K562 (cell line): ENCODE results near the gene MAD2L1. TPM values are rescaled to one million over a fixed set of nuclear protein-coding genes. Genes with fewer than 3 reads are reported as not detected.

ENCODE experiments used
- ATAC-seq: fragments of 200-7000 bp; cut with Tn5 transposase; 3 replicates; pipeline ENCODE4 v1.9.1; 2020; ENCODE audit warnings: moderate library complexity
- BruUV-seq: library from RNA; stranded (reverse); fragments of 400-500 nt; replicated peaks from 2 replicates; lab custom pipeline; 2021; lab: Mats Ljungman, UMichigan
- CTCF ChIA-PET: fragments of 300-600 bp; formaldehyde crosslinking; extraction: SDS; loops from one replicate; lab custom pipeline; 2021; ENCODE audit warnings: low intra/inter-chr PET ratio; lab: Yijun Ruan, JAX
- POLR2A ChIA-PET: fragments of 300-600, 350-650 bp; sonication (Branson Sonifier 250); formaldehyde crosslinking; extraction: SDS; loops from one replicate; lab custom pipeline; 2021; ENCODE audit warnings: antibody characterized with exemption, inconsistent platforms; lab: Yijun Ruan, JAX
- DNase-seq, 4 experiments: peaks; one replicate each; pipeline versions ENCODE4 v3.0.0 to v3.0.0-alpha.2; 2011 to 2018; ENCODE audit warnings: low spot score in 3 of 4, mixed read lengths in 3 of 4; ENCODE audit errors: extremely low read depth in 1 of 4
- FAIRE-seq: peaks from 2 replicates; lab custom pipeline; 2011; peaks lifted over from hg19 to GRCh38; lab: Jason Lieb, UNC
- H2AFZ ChIP-seq: 2 replicates; pipeline ENCODE4 v1.6.0; 2011; ENCODE audit warnings: low read depth, low read length, control low read depth, inconsistent platforms
- H3K27ac ChIP-seq: fragments of 200-600 bp; 3 replicates; pipeline ENCODE4 v1.8.0; 2011; ENCODE audit warnings: low read depth, mild to moderate bottlenecking, control low read depth, inconsistent platforms, low read length, moderate library complexity, mixed read lengths; ENCODE audit errors: extremely low read depth
- H3K27me3 ChIP-seq, 2 experiments: fragments of 300-600 bp in 1 of 2; 2 replicates in 1 of 2; 3 replicates in 1 of 2; pipeline versions ENCODE4 v1.6.0 to v1.8.0; 2011; ENCODE audit warnings: inconsistent platforms in 2 of 2, low read length in 2 of 2, mild to moderate bottlenecking in 1 of 2, mixed read lengths in 1 of 2, moderate library complexity in 1 of 2; ENCODE audit not compliant: control insufficient read depth in 2 of 2, insufficient read depth in 2 of 2
- H3K36me3 ChIP-seq: fragments of 300-600 bp; 3 replicates; pipeline ENCODE4 v1.8.0; 2011; ENCODE audit warnings: mild to moderate bottlenecking, low read length, inconsistent platforms; ENCODE audit not compliant: control insufficient read depth, insufficient read depth
- H3K4me1 ChIP-seq, 2 experiments: fragments of 200-600 bp in 1 of 2; replicated peaks in 1 of 2; 2 replicates in 1 of 2; 3 replicates in 1 of 2; pipeline versions ENCODE4 v1.5.1 to v1.8.0; 2011; ENCODE audit warnings: inconsistent platforms in 2 of 2, low read length in 2 of 2, mild to moderate bottlenecking in 1 of 2, mixed read lengths in 1 of 2, moderate library complexity in 1 of 2; ENCODE audit not compliant: control insufficient read depth in 2 of 2, insufficient read depth in 2 of 2
- H3K4me2 ChIP-seq: 2 replicates; pipeline ENCODE4 v1.6.1; 2011; ENCODE audit warnings: low read length, control low read depth, inconsistent platforms, mixed read lengths; ENCODE audit not compliant: insufficient read depth
- H3K4me3 ChIP-seq: fragments of 200-600 bp; sonication (generic), shearing (Covaris generic); 2 replicates; pipeline ENCODE4 v1.5.1; 2016; ENCODE audit warnings: control low read depth, inconsistent platforms
- H3K79me2 ChIP-seq: fragments of 200-600 bp; 3 replicates; pipeline ENCODE4 v1.8.0; 2011; ENCODE audit warnings: low read length, inconsistent platforms; ENCODE audit not compliant: control insufficient read depth, insufficient read depth
- H3K9ac ChIP-seq, 2 experiments: 2 replicates each; pipeline versions ENCODE4 v1.6.0 to v1.6.1; 2011; ENCODE audit warnings: low read depth in 2 of 2, low read length in 2 of 2, control low read depth in 1 of 2, inconsistent platforms in 1 of 2, mild to moderate bottlenecking in 1 of 2, mixed read lengths in 1 of 2; ENCODE audit not compliant: insufficient read depth in 1 of 2
- H3K9me1 ChIP-seq: one replicate; pipeline ENCODE4 v1.6.0; 2011; ENCODE audit warnings: inconsistent platforms, mild to moderate bottlenecking, low read length, moderate library complexity; ENCODE audit not compliant: control insufficient read depth, insufficient read depth
- H3K9me3 ChIP-seq: replicated peaks from 2 replicates; pipeline ENCODE4 v1.5.1; 2011; ENCODE audit warnings: low read depth, low read length, inconsistent platforms; ENCODE audit not compliant: control insufficient read depth, insufficient read depth
- H4K20me1 ChIP-seq: replicated peaks from 2 replicates; pipeline ENCODE4 v1.6.1; 2011; ENCODE audit warnings: low read length, inconsistent platforms, mixed read lengths; ENCODE audit not compliant: control insufficient read depth, insufficient read depth
- CBX2 ChIP-seq: fragments of 200-600 bp; sonication (generic); IDR thresholded peaks from one replicate; pipeline ENCODE4 v1.6.1; 2012; ENCODE audit warnings: mild to moderate bottlenecking, low read length, inconsistent platforms; ENCODE audit not compliant: insufficient read depth, poor library complexity, severe bottlenecking
- CBX8 ChIP-seq: fragments of 200-600 bp; sonication (generic); IDR thresholded peaks from 2 replicates; pipeline ENCODE4 v1.6.1; 2012; ENCODE audit warnings: borderline replicate concordance, mixed run types, low read depth, mild to moderate bottlenecking, moderate library complexity, mixed read lengths, low read length, control low read depth, inconsistent platforms; ENCODE audit not compliant: poor library complexity, severe bottlenecking; ENCODE audit errors: extremely low read depth
- CEBPG ChIP-seq, 3 experiments: fragments of 200-800 bp in 1 of 3; sonication (Bioruptor generic) in 1 of 3; sonication (generic) in 1 of 3; formaldehyde crosslinking in 1 of 3; IDR thresholded peaks in 2 of 3; conservative IDR thresholded peaks in 1 of 3; 2 replicates each; pipeline versions ENCODE4 v1.6.1 to v1.8.0; 2016 to 2022; ENCODE audit warnings: missing compliant biosample characterization in 2 of 3, missing genetic modification characterization in 2 of 3, mild to moderate bottlenecking in 1 of 3, missing genetic modification reagents in 1 of 3
- CREB5 ChIP-seq: fragments of 250-450 bp; sonication (Bioruptor Pico); IDR thresholded peaks from 2 replicates; pipeline ENCODE4 v1.5.0; 2020; ENCODE audit warnings: mild to moderate bottlenecking
- CXXC5 ChIP-seq: fragments of 250-450 bp; sonication (Bioruptor Pico); IDR thresholded peaks from 2 replicates; pipeline ENCODE4 v1.8.0; 2022; ENCODE audit warnings: inconsistent platforms, mild to moderate bottlenecking, moderate library complexity
- MEF2D ChIP-seq: conservative IDR thresholded peaks from 2 replicates; pipeline ENCODE4 v1.6.1; 2016; ENCODE audit warnings: low read depth, missing genetic modification characterization, missing compliant biosample characterization
- RBM34 ChIP-seq: fragments of 200-400 bp; formaldehyde crosslinking; IDR thresholded peaks from 2 replicates; pipeline ENCODE4 v1.6.1; 2018; ENCODE audit warnings: low read length, borderline replicate concordance; ENCODE audit not compliant: insufficient read depth
- SIN3A ChIP-seq, 2 experiments: fragments of 150-350 bp in 1 of 2; IDR thresholded peaks; 2 replicates each; pipeline ENCODE4 v1.6.1; 2011 to 2016; ENCODE audit warnings: borderline replicate concordance in 2 of 2, low read depth in 2 of 2, low read length in 2 of 2, mild to moderate bottlenecking in 2 of 2, moderate library complexity in 2 of 2; ENCODE audit not compliant: control insufficient read depth in 1 of 2
- SMARCB1 ChIP-seq: IDR thresholded peaks from 2 replicates; pipeline ENCODE4 v1.6.1; 2011; ENCODE audit warnings: improper control_type of control experiment, low read depth; ENCODE audit not compliant: insufficient read length
- SP2 ChIP-seq: IDR thresholded peaks from 2 replicates; pipeline ENCODE4 v1.6.1; 2011; ENCODE audit warnings: mild to moderate bottlenecking, low read depth, low read length, moderate library complexity; ENCODE audit not compliant: poor library complexity, severe bottlenecking; ENCODE audit errors: extremely low read depth
- TAF1 ChIP-seq: IDR thresholded peaks from 2 replicates; pipeline ENCODE4 v1.6.1; 2011; ENCODE audit warnings: mild to moderate bottlenecking, low read length, moderate library complexity; ENCODE audit not compliant: insufficient read depth, control insufficient read depth, severe bottlenecking; ENCODE audit errors: extremely low read depth
- TBP ChIP-seq: optimal IDR thresholded peaks from 2 replicates; pipeline ENCODE3; 2011; ENCODE audit warnings: low read depth, low read length, improper control_type of control experiment
- ZBTB11 ChIP-seq, 3 experiments: fragments of 200-800 bp in 1 of 3; fragments of 250-450 bp in 1 of 3; fragments of 450-650 bp in 1 of 3; sonication (Bioruptor Pico) in 1 of 3; sonication (Bioruptor generic) in 1 of 3; formaldehyde crosslinking in 1 of 3; IDR thresholded peaks; 2 replicates each; pipeline versions ENCODE4 v1.6.1 to v1.8.0; 2016 to 2022; ENCODE audit warnings: mild to moderate bottlenecking in 2 of 3, missing genetic modification characterization in 2 of 3, missing compliant biosample characterization in 1 of 3, moderate library complexity in 1 of 3
- ZFP30 ChIP-seq: fragments of 250-450 bp; sonication (Bioruptor Pico); IDR thresholded peaks from 2 replicates; pipeline ENCODE4 v1.8.0; 2022; ENCODE audit warnings: moderate library complexity, mild to moderate bottlenecking, inconsistent platforms, borderline replicate concordance
- ZNF23 ChIP-seq: fragments of 250-450 bp; sonication (Bioruptor Pico); IDR thresholded peaks from 2 replicates; pipeline ENCODE4 v1.4.0; 2020; ENCODE audit warnings: mild to moderate bottlenecking
- ZNF589 ChIP-seq: fragments of 200-800 bp; sonication (Bioruptor generic); IDR thresholded peaks from 2 replicates; pipeline ENCODE4 v1.6.1; 2016; ENCODE audit warnings: low read depth, missing genetic modification characterization, missing compliant biosample characterization
- WGBS: fragments of 100-300 bp; shearing (Covaris generic); methylation state at CpG from one replicate; pipeline ENCODE4 v1.1.6; 2016; ENCODE audit warnings: low coverage, mixed read lengths; ENCODE audit not compliant: insufficient coverage; ENCODE audit errors: missing lambda C conversion rate; 5-methylcytosine and 5-hydroxymethylcytosine counted together
- in situ Hi-C: fragments of 300-500 bp; cut with MboI; formaldehyde crosslinking; loops from 4 replicates; pipeline ENCODE4 v1.15.0; 2018; ENCODE audit warnings: inconsistent platforms, mixed read lengths
- intact Hi-C: fragments of 100-400 bp; cut with micrococcal nuclease; formaldehyde crosslinking; loops from 2 replicates; pipeline ENCODE4 v1.14.2; 2022
- polyA plus RNA-seq, 8 experiments: library from polyadenylated mRNA; depleted of rRNA in 4 of 8; stranded (reverse) in 5 of 8; unstranded in 3 of 8; fragments of >200 nt; fragmentation: Nextera tagmentation in 2 of 8; fragmentation: Illumina TruSeq in 1 of 8; extraction: Ambion mirVana in 2 of 8; extraction: Trizol in 1 of 8; gene quantifications; 2 replicates each; pipeline versions ENCODE4 v1.2.1 to v1.2.3, GENCODE V29; 2011 to 2014; ENCODE audit warnings: inconsistent platforms in 1 of 8, missing spikeins in 1 of 8
- total RNA-seq, 7 experiments: library from RNA; depleted of rRNA in 6 of 7; stranded (reverse); fragments of >200 nt in 6 of 7; fragmentation: Illumina TruSeq in 2 of 7; extraction: Trizol in 2 of 7; gene quantifications; 2 replicates each; pipeline versions ENCODE4 v1.2.1 to v1.2.3, GENCODE V29; 2011 to 2021; ENCODE audit warnings: low replicate concordance in 1 of 7

Gene MAD2L1
- total and polyA plus RNA-seq, 9 of the 15 experiments (the other 6 are each of a cell fraction or from before 2014, with no cell fraction given): 75.0 to 494 (median 129) TPM

- Histone ChIP-seq H2AFZ (no peak overlapping the region), H3K36me3 (no peaks in the 10 kb centered on the region), H3K9me3 (no peaks in the 10 kb centered on the region), H3K9me1 (no peaks in the 10 kb centered on the region), H3K4me3 (no peak overlapping the region), H3K27ac (no peak overlapping the region), H3K4me2 (no peak overlapping the region), H4K20me1 (no peaks in the 10 kb centered on the region), H3K27me3 (no peaks in the 10 kb centered on the region), H3K79me2 (no peaks in the 10 kb centered on the region), H3K9ac (no peak overlapping the region), H3K4me1 (no peaks in the 10 kb centered on the region)
- ATAC-seq (no peak), FAIRE-seq (no peak), DNase-seq (no peak)
- BruUV-seq: no TSS peak
- ChIA-PET POLR2A (no interaction called here), CTCF (no interaction called here)
- WGBS: 0% methylated on average over 2 of the region's 2 CpGs
- intact Hi-C loops (no loop called here), in situ Hi-C loops (no loop called here)
- no peak for TF ChIP-seq CBX8
- TF ChIP-seq SIN3A (IDR thresholded peaks at IDR 0.05; ENCODE audit: borderline replicate concordance in 2 of 2, control insufficient read depth in 1 of 2, low read depth in 2 of 2, low read length in 2 of 2): no peak
- TF ChIP-seq ZNF589 (CRISPR knock-in tag): no peak
- no peak for TF ChIP-seq ZBTB11 (CRISPR knock-in tag; IDR thresholded peaks at IDR 0.05)
- TF ChIP-seq CEBPG (CRISPR knock-in tag; IDR thresholded peaks at IDR 0.05): no peak
- TF ChIP-seq CEBPG (tag; conservative IDR thresholded peaks at IDR 0.05 in 1 of 2, IDR thresholded peaks at IDR 0.05 in 1 of 2): no peak
- TF ChIP-seq MEF2D: no peak
- TF ChIP-seq CBX2: no peak
- TF ChIP-seq ZFP30 (CRISPR knock-in tag): no peak
- TF ChIP-seq ZNF23 (CRISPR knock-in tag): no peak
- no peak for TF ChIP-seq CREB5 (CRISPR knock-in tag)
- TF ChIP-seq SMARCB1: no peak
- no peak for TF ChIP-seq TAF1
- TF ChIP-seq RBM34: no peak
- no peak for TF ChIP-seq CXXC5 (CRISPR knock-in tag)
- no peak for TF ChIP-seq SP2
- no peak for TF ChIP-seq TBP
Measured at GRCh38 chr4:120026853-120027252, 39.8 kb downstream of the MAD2L1 start.
